ENCODE results near the gene CCNJL.

CCNJL gene

DNA sequence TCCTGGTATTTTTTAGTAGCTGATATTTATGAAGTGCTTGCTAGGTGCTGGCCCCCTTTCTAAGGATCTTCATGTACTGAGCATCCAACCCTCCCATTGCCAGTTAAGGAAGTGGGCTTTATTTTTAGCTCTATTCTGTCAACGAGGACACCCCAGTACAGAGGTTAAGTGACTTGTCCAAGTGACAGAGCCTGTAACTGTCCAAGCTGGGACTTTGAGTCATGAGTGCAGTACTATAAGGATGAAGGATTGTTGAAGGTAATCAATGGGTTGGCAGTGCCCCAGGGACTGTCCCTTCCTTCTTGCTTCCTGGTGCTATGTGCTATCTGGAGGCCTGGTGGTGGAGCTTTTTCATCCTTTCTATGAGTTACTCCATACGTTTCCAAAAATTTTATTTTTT lies 101.0 kb downstream of the CCNJL start:
- no peak for DNase-seq

DNA sequence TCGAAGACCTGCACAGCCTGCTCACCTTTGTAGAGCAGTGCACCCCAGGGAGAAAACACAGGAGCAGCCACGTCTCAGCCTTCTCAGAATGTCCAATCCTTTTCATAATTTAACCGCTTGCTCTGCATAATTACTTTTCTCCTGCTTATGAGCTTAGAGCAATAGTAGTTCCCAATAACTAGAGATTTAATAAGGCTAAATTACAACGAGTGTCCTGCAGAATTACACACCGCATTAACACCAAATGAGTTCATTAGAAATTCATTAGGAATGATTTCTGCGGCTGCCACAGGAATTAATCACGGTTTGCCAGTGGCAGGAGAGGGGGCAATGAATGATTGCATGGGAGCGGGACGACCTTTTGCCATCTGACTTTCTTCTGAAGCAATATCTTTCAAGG lies 101.8 kb downstream of the CCNJL start:
- no peak for DNase-seq

GRCh38 chr5:160209917-160210316 lies 102.4 kb downstream of the CCNJL start:
- DNase-seq, result no peak

DNA sequence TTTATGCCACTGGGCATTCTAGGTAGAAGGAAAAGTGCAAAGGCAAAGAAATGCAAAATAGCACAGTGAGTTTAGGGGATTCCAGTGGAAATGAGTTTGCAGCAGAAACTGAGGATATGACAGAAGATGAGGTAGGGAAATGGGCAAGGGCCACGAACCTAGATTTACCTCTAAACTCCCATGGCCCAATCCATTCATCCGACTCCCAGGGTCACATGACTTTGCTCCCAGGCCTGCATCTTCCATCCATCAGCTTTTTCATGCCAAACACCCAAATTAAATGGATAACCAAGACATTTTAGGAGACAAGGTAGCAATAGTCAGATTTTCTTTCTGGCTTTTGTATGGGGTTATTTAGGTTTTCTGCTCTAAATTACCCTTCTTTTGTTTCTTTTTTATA lies 105.3 kb downstream of the CCNJL start:
- DNase-seq, result no peak
